ENCODE measurements around the gene TTC28. TPM values are rescaled to one million over a fixed set of nuclear protein-coding genes. Genes with fewer than 3 reads are reported as not detected.

TTC28 gene
- total and polyA plus RNA-seq, 10 of the 15 experiments (the other 5 are each of a cell fraction or from before 2014, with no cell fraction given): 0.15 to 8.4 (median 1.4) TPM

DNA sequence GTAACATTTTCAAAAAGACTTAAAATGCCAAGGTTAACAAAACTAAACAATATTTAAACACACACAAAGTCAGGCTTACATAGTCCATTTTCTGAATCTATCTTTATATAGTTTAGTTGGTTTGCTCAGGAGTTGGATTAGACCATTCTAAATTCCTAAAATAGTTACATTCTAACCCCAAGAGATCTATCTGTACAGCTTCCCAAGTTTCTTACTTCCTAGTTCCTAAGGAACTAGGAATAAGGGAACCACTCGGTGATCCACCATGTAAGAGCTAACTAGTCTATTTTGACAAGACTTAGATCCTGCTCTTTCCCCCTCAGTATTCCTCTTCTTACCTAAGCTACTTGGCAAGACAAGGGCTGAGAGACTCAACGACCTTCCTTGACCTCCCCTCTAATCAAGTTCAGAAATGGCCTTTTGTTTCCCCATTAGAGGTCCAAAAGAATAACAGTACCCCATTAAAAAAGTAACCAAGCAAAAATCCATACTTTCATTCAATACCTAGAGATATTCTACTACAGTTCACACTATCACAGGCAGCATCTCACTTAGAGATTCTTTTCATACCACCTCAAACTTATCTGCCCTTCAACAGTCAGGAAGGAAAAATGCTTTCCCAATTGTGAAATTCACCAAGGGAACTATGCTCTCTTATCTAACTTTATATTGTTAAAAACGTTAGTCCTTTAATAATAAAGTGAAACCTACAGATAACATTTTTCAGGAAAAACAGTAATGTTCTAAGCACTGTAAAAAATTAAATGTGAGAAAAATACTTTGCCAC lies 253.1 kb downstream of the TTC28 start (continued):
- TF ChIP-seq SREBF1 (IDR thresholded peaks at IDR 0.05; ENCODE audit: low read length) (no peak), ATF7 (IDR thresholded peaks at IDR 0.05; ENCODE audit: low read depth) (no peak)
- TF ChIP-seq, protein P1, sequence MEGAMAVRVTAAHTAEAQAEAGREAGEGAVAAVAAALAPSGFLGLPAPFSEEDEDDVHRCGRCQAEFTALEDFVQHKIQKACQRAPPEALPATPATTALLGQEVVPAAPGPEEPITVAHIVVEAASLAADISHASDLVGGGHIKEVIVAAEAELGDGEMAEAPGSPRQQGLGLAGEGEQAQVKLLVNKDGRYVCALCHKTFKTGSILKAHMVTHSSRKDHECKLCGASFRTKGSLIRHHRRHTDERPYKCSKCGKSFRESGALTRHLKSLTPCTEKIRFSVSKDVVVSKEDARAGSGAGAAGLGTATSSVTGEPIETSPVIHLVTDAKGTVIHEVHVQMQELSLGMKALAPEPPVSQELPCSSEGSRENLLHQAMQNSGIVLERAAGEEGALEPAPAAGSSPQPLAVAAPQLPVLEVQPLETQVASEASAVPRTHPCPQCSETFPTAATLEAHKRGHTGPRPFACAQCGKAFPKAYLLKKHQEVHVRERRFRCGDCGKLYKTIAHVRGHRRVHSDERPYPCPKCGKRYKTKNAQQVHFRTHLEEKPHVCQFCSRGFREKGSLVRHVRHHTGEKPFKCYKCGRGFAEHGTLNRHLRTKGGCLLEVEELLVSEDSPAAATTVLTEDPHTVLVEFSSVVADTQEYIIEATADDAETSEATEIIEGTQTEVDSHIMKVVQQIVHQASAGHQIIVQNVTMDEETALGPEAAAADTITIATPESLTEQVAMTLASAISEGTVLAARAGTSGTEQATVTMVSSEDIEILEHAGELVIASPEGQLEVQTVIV (IDR thresholded peaks at IDR 0.05; ENCODE audit: borderline replicate concordance, partially characterized antibody): no peak

DNA sequence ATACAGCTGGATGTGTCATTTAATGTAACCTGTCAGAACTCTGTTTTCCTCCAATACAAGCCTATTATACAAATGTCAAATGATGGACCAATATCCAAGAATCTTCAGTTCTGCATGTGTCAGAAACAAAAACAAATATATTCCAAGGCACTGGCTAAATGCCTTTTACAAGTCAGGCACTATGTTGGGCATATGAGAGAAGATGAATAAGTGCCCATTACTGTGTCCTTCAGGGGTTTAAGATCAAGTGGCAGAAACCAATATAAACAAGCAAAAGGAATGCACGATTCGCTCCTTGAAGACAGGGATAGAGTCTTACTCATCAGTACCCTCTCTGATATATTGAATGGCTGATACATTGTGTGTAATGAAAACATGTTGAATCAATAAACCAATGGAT lies 254.4 kb downstream of the TTC28 start:
- SMC1A ChIA-PET (ENCODE audit: uncharacterized antibody, unreplicated experiment): no interaction called here
- DNase-seq (ENCODE audit: low read depth, low spot score) (no peak), FAIRE-seq (no peak), ATAC-seq (no peak)
- BruUV-seq (replicated peaks): no TSS peak
- Histone ChIP-seq H3K36me3 (ENCODE audit: control insufficient read depth in 2 of 2, insufficient read depth in 2 of 2, low read length in 1 of 2) (no peaks in the 10 kb centered on the region), H3K4me3 (no peak overlapping the region), H4K20me1 (ENCODE audit: control insufficient read depth, insufficient read depth) (no peaks in the 10 kb centered on the region), H3K4me1 (ENCODE audit: control insufficient read depth, insufficient read depth, low read length) (no peaks in the 10 kb centered on the region), H2AFZ (ENCODE audit: control insufficient read depth, low read depth, low read length) (no peak overlapping the region), H3K9ac (ENCODE audit: control insufficient read depth, insufficient read depth, low read length) (no peak overlapping the region), H3K9me3 (replicated peaks; ENCODE audit: control insufficient read depth, insufficient read depth, low read length) (no peaks in the 10 kb centered on the region), H3K79me2 (ENCODE audit: control insufficient read depth, insufficient read depth, low read length) (no peaks in the 10 kb centered on the region), H3K4me2 (ENCODE audit: control insufficient read depth, insufficient read depth) (no peak overlapping the region), H3K27me3 (replicated peaks in 1 of 2; ENCODE audit: control insufficient read depth in 2 of 2, insufficient read depth in 2 of 2, low read length in 1 of 2) (no peaks in the 10 kb centered on the region), H3K27ac (ENCODE audit: control insufficient read depth, insufficient read depth) (no peak overlapping the region)
- CTCF ChIA-PET: no interaction called here
- WGBS (ENCODE audit: insufficient coverage, insufficient replicate concordance, low lambda C conversion rate, missing lambda C conversion rate): 13% methylated on average over 2 of the region's 2 CpGs
- POLR2A ChIA-PET: no interaction called here
- intact Hi-C loops (cut with micrococcal nuclease; ENCODE audit: unreplicated experiment) (no loop called here), in situ Hi-C loops (cut with MboI) (no loop called here)
- RAD21 ChIA-PET (ENCODE audit: unreplicated experiment): interaction anchor here (1.0 kb wide), 1 partner anchor 13 kb away, joined by 3 read pairs; no protein-coding TSS in a partner anchor
- no peak for TF ChIP-seq ESRRA (IDR thresholded peaks at IDR 0.05; ENCODE audit: low read length)
- TF ChIP-seq TCF12 (IDR thresholded peaks at IDR 0.05; ENCODE audit: low read depth, low read length): no peak
- TF ChIP-seq NFIC (IDR thresholded peaks at IDR 0.05; ENCODE audit: low read depth, low read length): no peak
- TF ChIP-seq, protein P2, sequence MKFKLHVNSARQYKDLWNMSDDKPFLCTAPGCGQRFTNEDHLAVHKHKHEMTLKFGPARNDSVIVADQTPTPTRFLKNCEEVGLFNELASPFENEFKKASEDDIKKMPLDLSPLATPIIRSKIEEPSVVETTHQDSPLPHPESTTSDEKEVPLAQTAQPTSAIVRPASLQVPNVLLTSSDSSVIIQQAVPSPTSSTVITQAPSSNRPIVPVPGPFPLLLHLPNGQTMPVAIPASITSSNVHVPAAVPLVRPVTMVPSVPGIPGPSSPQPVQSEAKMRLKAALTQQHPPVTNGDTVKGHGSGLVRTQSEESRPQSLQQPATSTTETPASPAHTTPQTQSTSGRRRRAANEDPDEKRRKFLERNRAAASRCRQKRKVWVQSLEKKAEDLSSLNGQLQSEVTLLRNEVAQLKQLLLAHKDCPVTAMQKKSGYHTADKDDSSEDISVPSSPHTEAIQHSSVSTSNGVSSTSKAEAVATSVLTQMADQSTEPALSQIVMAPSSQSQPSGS (IDR thresholded peaks at IDR 0.05; ENCODE audit: low read length): no peak
- no peak for TF ChIP-seq SP1 (IDR thresholded peaks at IDR 0.05; ENCODE audit: low read depth, low read length)
- no peak for TF ChIP-seq MTA3 (IDR thresholded peaks at IDR 0.05; ENCODE audit: borderline replicate concordance, low read length)
- TF ChIP-seq MEF2A (IDR thresholded peaks at IDR 0.05; ENCODE audit: insufficient read depth, low read depth, low read length): no peak
- TF ChIP-seq, protein P3, sequence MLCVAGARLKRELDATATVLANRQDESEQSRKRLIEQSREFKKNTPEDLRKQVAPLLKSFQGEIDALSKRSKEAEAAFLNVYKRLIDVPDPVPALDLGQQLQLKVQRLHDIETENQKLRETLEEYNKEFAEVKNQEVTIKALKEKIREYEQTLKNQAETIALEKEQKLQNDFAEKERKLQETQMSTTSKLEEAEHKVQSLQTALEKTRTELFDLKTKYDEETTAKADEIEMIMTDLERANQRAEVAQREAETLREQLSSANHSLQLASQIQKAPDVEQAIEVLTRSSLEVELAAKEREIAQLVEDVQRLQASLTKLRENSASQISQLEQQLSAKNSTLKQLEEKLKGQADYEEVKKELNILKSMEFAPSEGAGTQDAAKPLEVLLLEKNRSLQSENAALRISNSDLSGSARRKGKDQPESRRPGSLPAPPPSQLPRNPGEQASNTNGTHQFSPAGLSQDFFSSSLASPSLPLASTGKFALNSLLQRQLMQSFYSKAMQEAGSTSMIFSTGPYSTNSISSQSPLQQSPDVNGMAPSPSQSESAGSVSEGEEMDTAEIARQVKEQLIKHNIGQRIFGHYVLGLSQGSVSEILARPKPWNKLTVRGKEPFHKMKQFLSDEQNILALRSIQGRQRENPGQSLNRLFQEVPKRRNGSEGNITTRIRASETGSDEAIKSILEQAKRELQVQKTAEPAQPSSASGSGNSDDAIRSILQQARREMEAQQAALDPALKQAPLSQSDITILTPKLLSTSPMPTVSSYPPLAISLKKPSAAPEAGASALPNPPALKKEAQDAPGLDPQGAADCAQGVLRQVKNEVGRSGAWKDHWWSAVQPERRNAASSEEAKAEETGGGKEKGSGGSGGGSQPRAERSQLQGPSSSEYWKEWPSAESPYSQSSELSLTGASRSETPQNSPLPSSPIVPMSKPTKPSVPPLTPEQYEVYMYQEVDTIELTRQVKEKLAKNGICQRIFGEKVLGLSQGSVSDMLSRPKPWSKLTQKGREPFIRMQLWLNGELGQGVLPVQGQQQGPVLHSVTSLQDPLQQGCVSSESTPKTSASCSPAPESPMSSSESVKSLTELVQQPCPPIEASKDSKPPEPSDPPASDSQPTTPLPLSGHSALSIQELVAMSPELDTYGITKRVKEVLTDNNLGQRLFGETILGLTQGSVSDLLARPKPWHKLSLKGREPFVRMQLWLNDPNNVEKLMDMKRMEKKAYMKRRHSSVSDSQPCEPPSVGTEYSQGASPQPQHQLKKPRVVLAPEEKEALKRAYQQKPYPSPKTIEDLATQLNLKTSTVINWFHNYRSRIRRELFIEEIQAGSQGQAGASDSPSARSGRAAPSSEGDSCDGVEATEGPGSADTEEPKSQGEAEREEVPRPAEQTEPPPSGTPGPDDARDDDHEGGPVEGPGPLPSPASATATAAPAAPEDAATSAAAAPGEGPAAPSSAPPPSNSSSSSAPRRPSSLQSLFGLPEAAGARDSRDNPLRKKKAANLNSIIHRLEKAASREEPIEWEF (IDR thresholded peaks at IDR 0.05; ENCODE audit: insufficient replicate concordance, low read depth, low read length): no peak

All from GM12878 (cell line).